Head of caudate nucleus (tissue), 42 donors: ENCODE measurements around the gene SCN4A.
A peak's percentile ranks its signal among the peaks of the same experiment; 100 is the strongest.
"Not testable (repeated sequence)": the region's sequence is repeated elsewhere in the genome, so short reads cannot be mapped to it uniquely, and the experiment has no call there.

Source experiments
- DNase-seq, 42 donors: peaks; one replicate each; pipeline versions ENCODE4 v3.0.0 to v3.0.0-alpha.2; 2020 to 2021; ENCODE audit warnings: mixed read lengths in 7 of 42
- intact Hi-C: fragments of 100-400 bp; cut with DNase I; formaldehyde crosslinking; loops from one replicate; pipeline ENCODE4 v1.15.0; 2022

Gene SCN4A

GRCh38 chr17:63910096-63910495 is 62.6 kb downstream of the SCN4A start:
- intact Hi-C loops = loop anchor here (10.0 kb wide), 1 partner anchor 225 kb away; the partner anchor contains the start of gene ERN1
- no peak for DNase-seq

DNA sequence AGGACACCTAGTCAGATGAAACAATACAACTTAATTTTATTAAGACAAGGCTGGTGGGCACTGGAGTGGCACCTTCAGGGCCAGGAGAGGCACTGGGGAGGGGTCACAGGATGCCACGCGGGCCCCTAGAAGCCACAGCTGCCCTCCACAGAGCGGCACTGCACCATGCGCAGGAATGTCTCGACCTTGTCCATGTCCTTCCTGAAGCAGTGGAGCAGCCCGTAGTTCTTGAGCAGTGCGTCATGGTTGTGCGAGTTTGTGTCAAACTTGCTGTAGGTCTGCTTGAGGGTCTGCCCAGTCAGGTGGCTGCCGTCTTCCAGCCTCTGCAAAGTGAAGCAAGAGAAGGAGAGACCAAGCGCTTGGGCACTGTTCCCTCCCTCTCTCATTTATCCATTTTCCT is 63.1 kb downstream of the SCN4A start:
- intact Hi-C loops, DNase-seq: not testable (repeated sequence)

GRCh38 chr17:63907161-63907778 is 65.4 kb downstream of the SCN4A start:
- DNase-seq, intact Hi-C loops: not testable (repeated sequence)

DNA sequence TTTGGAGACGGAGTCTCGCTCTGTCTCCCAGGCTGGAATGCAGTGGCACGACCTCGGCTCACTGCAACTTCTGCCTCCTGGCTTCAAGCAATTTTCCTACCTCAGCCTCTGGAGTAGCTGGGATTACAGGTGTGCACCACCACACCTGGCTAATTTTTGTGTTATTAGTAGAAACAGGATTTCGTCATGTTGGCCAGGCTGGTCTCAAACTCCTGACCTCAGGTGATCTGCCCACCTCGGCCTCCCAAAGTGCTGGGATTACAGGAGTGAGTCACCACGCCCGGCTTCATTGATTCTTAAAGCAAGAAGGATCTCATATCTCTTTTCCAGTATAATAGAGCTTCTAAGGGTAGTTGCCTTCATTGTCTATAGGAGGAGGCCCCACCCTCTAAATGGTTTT is 67.9 kb downstream of the SCN4A start:
- DNase-seq, intact Hi-C loops: not testable (repeated sequence)

DNA sequence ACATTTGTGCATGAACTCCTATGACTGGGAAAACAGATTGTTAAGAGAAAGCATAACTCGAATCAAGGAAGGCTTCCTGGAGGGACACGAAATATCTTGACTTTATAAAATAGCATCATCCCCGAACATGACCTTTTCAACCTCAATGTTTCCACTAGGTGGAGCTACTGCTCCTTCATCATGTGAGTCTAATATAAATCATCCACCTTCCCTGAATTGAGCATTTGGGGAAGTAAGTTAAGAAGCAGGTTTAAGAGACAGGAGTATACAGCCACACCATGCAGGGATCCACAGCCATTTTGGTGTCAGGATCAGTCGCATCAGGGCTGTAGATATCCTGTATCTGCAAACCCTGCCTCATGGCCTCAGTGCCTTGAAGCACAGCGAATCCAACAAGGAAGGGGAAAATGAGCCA is 68.9 kb downstream of the SCN4A start:
- DNase-seq = peak in 7 of 42 donors; percentile 8 to 49 (median 19)
- intact Hi-C loops = not testable (repeated sequence)

GRCh38 chr17:63901971-63902370 is 70.7 kb downstream of the SCN4A start:
- intact Hi-C loops, DNase-seq: not testable (repeated sequence)

DNA sequence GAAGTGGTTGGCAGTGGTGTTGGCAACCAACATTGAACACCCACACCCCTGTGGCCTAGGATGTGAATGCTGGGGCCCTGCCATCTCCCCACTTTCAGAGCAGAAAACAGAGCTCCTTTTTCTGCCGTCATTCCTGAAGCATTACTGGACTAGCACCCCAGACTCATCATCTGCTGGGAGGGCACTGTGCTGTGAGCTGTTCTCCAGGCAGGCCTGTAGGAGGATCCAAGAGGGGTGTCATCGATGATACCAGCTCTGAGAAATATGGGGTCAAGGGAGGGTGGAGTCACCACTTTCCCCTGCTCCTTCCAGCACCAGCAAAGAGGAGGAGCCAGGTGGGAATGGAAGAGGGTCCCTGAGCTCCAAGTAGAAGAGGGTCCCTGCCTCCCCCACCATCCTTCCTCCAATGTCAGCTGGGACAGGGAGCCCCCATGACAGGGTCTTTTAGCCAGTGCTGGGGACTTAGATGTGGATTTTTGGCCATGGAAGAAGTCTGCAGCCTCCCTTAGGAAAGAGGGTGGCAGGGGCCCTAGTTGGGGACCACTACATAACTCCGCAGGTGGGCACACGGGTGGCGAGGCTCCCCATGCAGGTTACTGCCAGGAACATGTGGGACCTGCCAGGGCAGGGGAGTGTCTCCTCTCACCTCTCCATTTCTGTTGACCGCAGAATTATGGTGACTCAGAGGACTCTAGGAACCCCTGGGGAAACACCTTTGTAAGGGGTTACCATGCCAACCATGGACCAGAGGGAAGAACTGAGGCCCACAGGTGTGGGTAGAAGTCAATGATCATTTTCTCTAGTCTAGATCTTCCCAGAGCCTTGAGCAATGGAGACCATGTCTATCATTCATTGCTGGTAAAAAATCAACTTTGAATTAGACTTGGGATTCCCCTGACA is 73.6 kb downstream of the SCN4A start:
- intact Hi-C loops, DNase-seq: not testable (repeated sequence)

- intact Hi-C loops = not testable (repeated sequence)
Observed at GRCh38 chr17:63896524-63897354, 76.0 kb downstream of the SCN4A start, which contains the start of gene CSH1. Gene CSH1, minus strand, starts transcription at chr17:63896574. Its CDS starts 63 bp downstream, at chr17:63896511.

GRCh38 chr17:63894821-63895220 is 77.9 kb downstream of the SCN4A start:
- intact Hi-C loops, DNase-seq: not testable (repeated sequence)

More at GRCh38 chr17:63896524-63897354, 76.0 kb downstream of the SCN4A start, which contains the start of gene CSH1:
- DNase-seq = not testable (repeated sequence)

DNA sequence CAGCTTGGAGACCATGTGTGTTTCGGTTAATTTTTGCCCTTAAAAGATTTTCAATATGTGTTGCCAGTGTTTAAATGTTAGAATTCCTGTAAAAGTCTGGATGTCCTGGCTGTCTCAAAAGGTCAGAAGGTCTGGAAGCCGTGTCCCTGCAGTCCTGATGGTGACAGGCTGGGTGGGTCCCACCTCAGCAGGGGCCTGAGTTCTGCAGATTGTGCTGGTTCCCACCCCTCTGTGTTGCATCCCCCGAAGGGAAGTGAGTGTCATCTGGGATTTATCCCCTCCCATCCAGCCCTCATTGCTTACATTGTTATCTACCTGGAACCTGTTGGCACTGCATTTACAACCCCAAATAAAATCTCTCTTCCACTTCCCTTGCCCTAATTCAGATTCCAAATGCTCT is 78.7 kb downstream of the SCN4A start:
- peak in 1 of 42 donors; percentile 15 for DNase-seq

GRCh38 chr17:63892316-63893037 is 80.2 kb downstream of the SCN4A start:
- intact Hi-C loops = not testable (repeated sequence)
- DNase-seq = peak in 1 of 42 donors; percentile 20

More for the DNA sequence above, 78.7 kb downstream of the SCN4A start:
- intact Hi-C loops = not testable (repeated sequence)

- DNase-seq = peak in 40 of 42 donors; percentile 9 to 71 (median 42)
- intact Hi-C loops = not testable (repeated sequence)
Observed at GRCh38 chr17:63889026-63889848, 83.5 kb downstream of the SCN4A start.
